Nephron (organoid): ENCODE measurements around the gene OPRPN.

Experiments used
- H3K27ac Mint-ChIP-seq, 3 experiments: 2 replicates each; pipeline ENCODE4 v1.8.0; 2020; ENCODE audit warnings: mixed read lengths in 3 of 3, mild to moderate bottlenecking in 2 of 3, moderate library complexity in 1 of 3
- H3K27me3 Mint-ChIP-seq: 2 replicates; pipeline ENCODE4 v1.8.0; 2021; ENCODE audit warnings: low read depth, mild to moderate bottlenecking, moderate library complexity, mixed read lengths
- H3K36me3 Mint-ChIP-seq: 2 replicates; pipeline ENCODE4 v1.8.0; 2020; ENCODE audit warnings: low read depth, mixed read lengths
- H3K4me1 Mint-ChIP-seq: 2 replicates; pipeline ENCODE4 v1.8.0; 2020; ENCODE audit warnings: mixed read lengths
- H3K4me3 Mint-ChIP-seq, 3 experiments: 2 replicates each; pipeline ENCODE4 v1.8.0; 2020; ENCODE audit warnings: mild to moderate bottlenecking in 3 of 3, mixed read lengths in 3 of 3, moderate library complexity in 2 of 3
- H3K9me3 Mint-ChIP-seq: 2 replicates; pipeline ENCODE4 v1.8.0; 2020; ENCODE audit warnings: mixed read lengths
- TF ChIP-seq, protein P1 (sequence below), 3 experiments: fragments of 200-600 bp; sonication (generic); IDR thresholded peaks; one replicate each; pipeline ENCODE4 v1.5.0; 2021; ENCODE audit warnings: antibody characterized with exemption in 3 of 3; ENCODE audit not compliant: unreplicated experiment in 3 of 3

Gene OPRPN

GRCh38 chr4:70399319-70399718, 1.6 kb downstream of the OPRPN start:
- Mint-ChIP-seq H3K4me3 (no peak overlapping the region), H3K27me3 (no peaks in the 10 kb centered on the region), H3K27ac (no peak overlapping the region), H3K36me3 (no peaks in the 10 kb centered on the region), H3K4me1 (no peaks in the 10 kb centered on the region), H3K9me3 (no peaks in the 10 kb centered on the region)
- TF ChIP-seq, protein P1, sequence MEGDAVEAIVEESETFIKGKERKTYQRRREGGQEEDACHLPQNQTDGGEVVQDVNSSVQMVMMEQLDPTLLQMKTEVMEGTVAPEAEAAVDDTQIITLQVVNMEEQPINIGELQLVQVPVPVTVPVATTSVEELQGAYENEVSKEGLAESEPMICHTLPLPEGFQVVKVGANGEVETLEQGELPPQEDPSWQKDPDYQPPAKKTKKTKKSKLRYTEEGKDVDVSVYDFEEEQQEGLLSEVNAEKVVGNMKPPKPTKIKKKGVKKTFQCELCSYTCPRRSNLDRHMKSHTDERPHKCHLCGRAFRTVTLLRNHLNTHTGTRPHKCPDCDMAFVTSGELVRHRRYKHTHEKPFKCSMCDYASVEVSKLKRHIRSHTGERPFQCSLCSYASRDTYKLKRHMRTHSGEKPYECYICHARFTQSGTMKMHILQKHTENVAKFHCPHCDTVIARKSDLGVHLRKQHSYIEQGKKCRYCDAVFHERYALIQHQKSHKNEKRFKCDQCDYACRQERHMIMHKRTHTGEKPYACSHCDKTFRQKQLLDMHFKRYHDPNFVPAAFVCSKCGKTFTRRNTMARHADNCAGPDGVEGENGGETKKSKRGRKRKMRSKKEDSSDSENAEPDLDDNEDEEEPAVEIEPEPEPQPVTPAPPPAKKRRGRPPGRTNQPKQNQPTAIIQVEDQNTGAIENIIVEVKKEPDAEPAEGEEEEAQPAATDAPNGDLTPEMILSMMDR (IDR thresholded peaks at IDR 0.05; ENCODE audit: unreplicated experiment in 3 of 3): no peak

DNA sequence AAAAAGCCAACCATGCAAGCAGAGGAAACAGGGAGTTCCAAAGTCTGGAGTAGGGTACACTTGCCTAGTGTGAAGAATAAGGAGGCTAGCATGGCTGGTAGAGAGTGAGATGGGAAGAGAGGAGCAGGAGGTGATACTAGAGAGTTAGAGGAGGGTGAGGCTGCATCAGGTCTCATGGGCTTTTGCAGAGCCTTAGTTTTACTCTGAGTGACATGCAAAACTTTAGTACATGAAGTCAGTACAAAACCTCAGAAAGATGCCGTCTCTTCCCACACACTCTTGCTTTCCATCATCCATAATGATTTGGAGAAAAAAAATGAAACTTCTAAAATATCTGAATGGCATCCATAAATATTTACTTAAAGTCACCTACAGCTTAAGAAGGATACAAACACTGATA, 5.0 kb downstream of the OPRPN start:
- TF ChIP-seq, protein P1 (IDR thresholded peaks at IDR 0.05; ENCODE audit: unreplicated experiment in 3 of 3): no peak
- H3K27ac Mint-ChIP-seq: no peak overlapping the region
- no peak overlapping the region for H3K4me3 Mint-ChIP-seq
- no peaks in the 10 kb centered on the region for H3K9me3 Mint-ChIP-seq
- no peaks in the 10 kb centered on the region for H3K36me3 Mint-ChIP-seq
- no peaks in the 10 kb centered on the region for H3K4me1 Mint-ChIP-seq
- no peaks in the 10 kb centered on the region for H3K27me3 Mint-ChIP-seq

DNA sequence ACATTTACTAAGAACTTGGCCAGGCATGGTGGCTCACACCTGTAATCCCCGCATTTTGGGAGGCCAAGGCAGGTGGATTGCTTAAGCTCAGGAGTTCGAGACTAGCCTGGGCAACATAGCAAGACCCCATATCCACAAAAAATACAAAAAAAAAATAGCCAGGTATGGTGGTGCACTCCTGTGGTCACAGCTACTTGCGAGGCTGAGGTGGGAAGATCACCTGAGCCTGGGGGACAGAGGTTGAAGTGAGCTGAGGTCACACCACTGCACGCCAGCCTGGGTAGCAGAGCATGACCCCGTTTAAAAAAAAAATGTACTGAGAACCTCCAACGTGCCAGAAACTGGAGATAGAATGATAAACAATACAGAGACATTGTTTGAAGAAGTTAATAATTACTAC, 8.0 kb downstream of the OPRPN start:
- TF ChIP-seq, protein P1 (IDR thresholded peaks at IDR 0.05; ENCODE audit: unreplicated experiment in 3 of 3): no peak
- no peaks in the 10 kb centered on the region for H3K27me3 Mint-ChIP-seq
- H3K36me3 Mint-ChIP-seq: no peaks in the 10 kb centered on the region

GRCh38 chr4:70425306-70425705, 27.6 kb downstream of the OPRPN start:
- H3K27ac Mint-ChIP-seq: no peak overlapping the region
- H3K4me3 Mint-ChIP-seq: no peak overlapping the region
- peaks cover 15% of the 10 kb centered on the region for H3K9me3 Mint-ChIP-seq

More for the DNA sequence above, 8.0 kb downstream of the OPRPN start:
- H3K4me1 Mint-ChIP-seq: no peaks in the 10 kb centered on the region
- H3K9me3 Mint-ChIP-seq: no peaks in the 10 kb centered on the region
- H3K4me3 Mint-ChIP-seq: no peak overlapping the region
- H3K27ac Mint-ChIP-seq: no peak overlapping the region

GRCh38 chr4:70426789-70427188, 29.0 kb downstream of the OPRPN start:
- Mint-ChIP-seq H3K4me3 (no peak overlapping the region), H3K27ac (no peak overlapping the region), H3K9me3 (peaks cover 15% of the 10 kb centered on the region), H3K36me3 (no peaks in the 10 kb centered on the region), H3K4me1 (no peaks in the 10 kb centered on the region), H3K27me3 (peaks cover 4% of the 10 kb centered on the region)
- TF ChIP-seq, protein P1 (IDR thresholded peaks at IDR 0.05; ENCODE audit: unreplicated experiment in 3 of 3): no peak

More at GRCh38 chr4:70425306-70425705, 27.6 kb downstream of the OPRPN start:
- Mint-ChIP-seq H3K4me1 (no peaks in the 10 kb centered on the region), H3K36me3 (no peaks in the 10 kb centered on the region), H3K27me3 (peaks cover 4% of the 10 kb centered on the region)
- TF ChIP-seq, protein P1 (IDR thresholded peaks at IDR 0.05; ENCODE audit: unreplicated experiment in 3 of 3): no peak

- Mint-ChIP-seq H3K9me3 (peaks cover 7% of the 10 kb centered on the region), H3K27me3 (peaks cover 5% of the 10 kb centered on the region), H3K36me3 (no peaks in the 10 kb centered on the region), H3K27ac (no peak overlapping the region), H3K4me1 (no peaks in the 10 kb centered on the region), H3K4me3 (no peak overlapping the region)
- TF ChIP-seq, protein P1 (IDR thresholded peaks at IDR 0.05; ENCODE audit: unreplicated experiment in 3 of 3): no peak
These were observed 39.5 kb downstream of the OPRPN start for GRCh38 chr4:70437197-70437596.
